GM12865 (cell line): Measurements from ENCODE around the gene EPS8L3.

ENCODE experiments used
- DNase-seq: peaks from one replicate; pipeline ENCODE4 v3.0.0; 2010; ENCODE audit warnings: low read depth
- H3K4me3 ChIP-seq: 2 replicates; pipeline ENCODE4 v1.5.1; 2011; ENCODE audit warnings: mild to moderate bottlenecking, low read depth, low read length, control low read depth
- CTCF ChIP-seq: IDR thresholded peaks from 2 replicates; pipeline ENCODE4 v1.5.1; 2011; ENCODE audit warnings: low read length, control low read depth, low read depth, inconsistent platforms; ENCODE audit not compliant: insufficient read depth; ENCODE audit errors: missing control alignments

The EPS8L3 gene

DNA sequence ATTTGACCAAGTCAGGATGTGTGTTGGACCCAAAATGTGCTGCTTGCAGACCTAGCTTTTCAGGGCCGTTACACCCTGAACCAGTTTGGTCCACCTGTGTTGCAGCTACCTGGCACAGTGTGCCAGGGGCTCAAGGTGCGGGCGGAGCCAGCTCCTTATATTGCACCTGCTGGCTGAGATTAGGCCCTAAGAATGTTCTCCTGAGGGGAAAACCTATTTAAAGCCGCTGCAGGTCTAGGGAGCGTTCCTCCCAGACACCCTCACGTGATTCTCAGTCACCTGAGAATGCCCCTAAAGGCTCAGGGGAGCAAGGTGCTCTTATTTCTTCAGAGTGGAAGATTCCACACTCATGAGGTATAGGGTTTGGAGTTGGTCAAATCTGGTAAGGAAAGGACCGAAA, 34.9 kb downstream of the EPS8L3 start:
- no peak overlapping the region for H3K4me3 ChIP-seq
- no peak for DNase-seq
- no peak for TF ChIP-seq CTCF

GRCh38 chr1:109726728-109727373, 36.9 kb downstream of the EPS8L3 start:
- H3K4me3 ChIP-seq = no peak overlapping the region
- no peak for DNase-seq
- TF ChIP-seq CTCF = no peak

GRCh38 chr1:109726007-109726406, 37.7 kb downstream of the EPS8L3 start:
- TF ChIP-seq CTCF = no peak
- no peak overlapping the region for H3K4me3 ChIP-seq
- DNase-seq = no peak

GRCh38 chr1:109725510-109725909, 38.2 kb downstream of the EPS8L3 start:
- no peak for TF ChIP-seq CTCF
- DNase-seq = no peak
- no peak overlapping the region for H3K4me3 ChIP-seq

GRCh38 chr1:109724933-109725332, 38.8 kb downstream of the EPS8L3 start:
- no peak overlapping the region for H3K4me3 ChIP-seq
- no peak for TF ChIP-seq CTCF
- no peak for DNase-seq

GRCh38 chr1:109722908-109723691, 40.6 kb downstream of the EPS8L3 start:
- TF ChIP-seq CTCF = no peak
- no peak overlapping the region for H3K4me3 ChIP-seq
- DNase-seq = no peak
